HUES64 (cell line): ENCODE results near the gene TYSND1.
"Not testable (repeated sequence)": the region's sequence is repeated elsewhere in the genome, so short reads cannot be mapped to it uniquely, and the experiment has no call there.

Experiments used
- H3K27ac ChIP-seq: 2 replicates; pipeline ENCODE4 v1.7.0; 2013; ENCODE audit warnings: low read depth, low read length, inconsistent platforms
- H3K27me3 ChIP-seq: 2 replicates; pipeline ENCODE4 v1.6.1; 2013; ENCODE audit warnings: mild to moderate bottlenecking, low read length; ENCODE audit not compliant: insufficient read depth
- H3K36me3 ChIP-seq: 2 replicates; pipeline ENCODE4 v1.6.1; 2013; ENCODE audit warnings: mild to moderate bottlenecking, low read length; ENCODE audit not compliant: insufficient read depth
- H3K4me1 ChIP-seq: 2 replicates; pipeline ENCODE4 v1.6.1; 2013; ENCODE audit warnings: mild to moderate bottlenecking, low read length, moderate library complexity; ENCODE audit not compliant: insufficient read depth
- H3K4me3 ChIP-seq: 2 replicates; pipeline ENCODE4 v1.5.1; 2013; ENCODE audit warnings: mild to moderate bottlenecking, low read length, moderate library complexity
- H3K9ac ChIP-seq: 2 replicates; pipeline ENCODE4 v1.6.1; 2013; ENCODE audit warnings: mild to moderate bottlenecking, low read depth, low read length
- H3K9me3 ChIP-seq: 2 replicates; pipeline ENCODE4 v1.6.1; 2013; ENCODE audit warnings: low read depth, low read length; ENCODE audit not compliant: insufficient read depth
- WGBS: fragments of 150-250, 120-280 bp; methylation state at CpG from one replicate; pipeline ENCODE4 v1.1.7; 2013; ENCODE audit warnings: missing lambda C conversion rate; 5-methylcytosine and 5-hydroxymethylcytosine counted together

TYSND1 gene

DNA sequence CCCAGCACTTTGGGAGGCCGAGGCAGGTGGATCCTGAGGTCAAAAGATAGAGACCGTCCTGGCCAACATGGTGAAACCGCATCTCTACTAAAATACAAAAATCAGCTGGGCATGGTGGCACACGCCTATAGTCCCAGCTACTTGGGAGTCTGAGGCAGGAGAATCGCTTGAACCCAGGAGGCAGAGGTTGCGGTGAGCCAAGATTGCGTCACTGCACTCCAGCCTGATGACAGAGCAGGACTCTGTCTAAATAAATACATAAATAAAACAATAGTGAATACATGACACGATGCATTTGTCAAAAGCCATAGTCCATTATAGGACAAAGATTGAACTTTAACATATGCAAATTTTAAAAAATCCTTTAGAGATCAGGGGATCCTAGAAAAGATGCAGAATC lies 32.7 kb upstream of the TYSND1 start:
- WGBS = 91% methylated on average over 7 of the region's 8 CpGs
- not testable (repeated sequence) for H3K27ac ChIP-seq, H3K4me3 ChIP-seq, H3K9me3 ChIP-seq, H3K36me3 ChIP-seq, H3K4me1 ChIP-seq, H3K9ac ChIP-seq, H3K27me3 ChIP-seq

DNA sequence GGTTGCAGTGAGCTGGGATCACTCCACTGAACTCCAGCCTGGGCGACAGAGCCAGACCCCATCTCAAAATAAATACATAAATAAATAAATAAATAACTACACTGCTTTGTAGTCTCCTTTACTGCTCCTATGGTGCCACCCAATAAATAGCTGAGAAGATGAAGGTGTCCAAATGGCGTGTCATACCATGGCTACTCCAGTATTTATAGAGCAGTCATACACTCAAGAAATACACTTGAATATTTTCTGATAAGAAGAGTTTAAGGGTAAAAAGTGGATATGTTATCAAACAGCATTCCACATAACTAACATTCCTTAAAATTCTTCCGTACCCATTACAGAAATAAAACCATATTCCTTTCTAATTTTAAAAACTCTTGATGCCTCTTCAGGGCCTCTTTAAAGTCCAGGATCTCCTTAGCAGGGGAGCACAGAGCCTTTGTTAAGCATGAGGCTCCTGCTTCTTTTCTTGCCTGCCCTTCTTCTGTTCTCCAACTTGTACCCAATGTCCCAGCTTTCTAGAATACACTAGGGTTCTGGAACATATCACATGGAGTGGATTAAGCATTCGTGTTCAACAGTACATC lies 31.7 kb upstream of the TYSND1 start:
- no peaks in the 10 kb centered on the region for H3K36me3 ChIP-seq
- H3K4me3 ChIP-seq = no peak overlapping the region
- H3K27me3 ChIP-seq = peaks cover 2% of the 10 kb centered on the region; the same call in 1 of the 2 replicates
- peaks cover 4% of the 10 kb centered on the region; the same call in 1 of the 2 replicates for H3K9me3 ChIP-seq
- WGBS = 97% methylated on average over 2 of the region's 4 CpGs
- H3K9ac ChIP-seq = no peak overlapping the region
- no peaks in the 10 kb centered on the region for H3K4me1 ChIP-seq
- no peak overlapping the region for H3K27ac ChIP-seq

DNA sequence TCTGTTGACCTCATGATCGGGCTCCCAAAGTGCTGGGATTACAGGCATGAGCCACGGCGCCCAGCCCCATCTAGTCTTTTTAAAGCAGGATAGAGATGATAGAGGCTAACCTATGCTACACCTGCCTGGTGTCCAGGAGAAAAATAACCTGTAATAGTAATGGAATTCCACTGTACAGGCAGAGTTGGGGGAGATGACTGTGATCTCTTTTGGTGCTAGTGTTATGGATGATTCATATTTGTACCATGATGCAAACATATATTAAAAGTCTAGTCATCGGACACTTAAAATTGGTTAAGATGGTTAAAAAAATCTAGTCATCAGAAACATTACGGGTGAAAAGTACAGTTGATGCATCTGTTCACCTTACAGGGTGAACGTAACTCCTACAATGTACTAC lies 29.9 kb upstream of the TYSND1 start:
- Histone ChIP-seq H3K36me3 (no peaks in the 10 kb centered on the region), H3K9ac (no peak overlapping the region), H3K9me3 (peaks cover 4% of the 10 kb centered on the region; the same call in 1 of the 2 replicates), H3K27me3 (no peaks in the 10 kb centered on the region), H3K4me3 (no peak overlapping the region), H3K4me1 (no peaks in the 10 kb centered on the region), H3K27ac (no peak overlapping the region)
- 74% methylated on average over 5 of the region's 6 CpGs for WGBS

DNA sequence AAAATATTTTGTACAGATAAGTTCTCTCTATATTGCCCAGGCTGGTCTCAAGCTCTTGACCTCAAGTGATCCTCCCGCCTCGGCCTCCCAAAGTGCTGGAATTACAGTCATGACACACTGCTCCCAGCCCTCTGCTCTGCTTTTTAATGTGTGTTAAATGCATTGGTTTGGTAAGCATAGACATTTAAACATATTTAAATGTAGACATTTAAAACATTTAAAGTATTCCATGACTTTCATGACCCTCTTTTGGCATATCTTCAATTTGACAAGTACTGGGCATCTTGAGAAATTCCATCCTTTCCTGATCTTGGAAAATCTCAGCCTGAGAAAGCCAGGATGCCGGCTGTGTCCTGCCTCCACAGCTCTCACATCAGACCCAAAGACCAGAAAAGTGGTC lies 29.0 kb upstream of the TYSND1 start:
- Histone ChIP-seq H3K9ac (no peak overlapping the region), H3K4me3 (no peak overlapping the region), H3K27me3 (no peaks in the 10 kb centered on the region), H3K27ac (no peak overlapping the region), H3K36me3 (no peaks in the 10 kb centered on the region), H3K4me1 (no peaks in the 10 kb centered on the region), H3K9me3 (peaks cover 4% of the 10 kb centered on the region; the same call in 1 of the 2 replicates)
- WGBS = 98% methylated on average over 3 of the region's 3 CpGs

DNA sequence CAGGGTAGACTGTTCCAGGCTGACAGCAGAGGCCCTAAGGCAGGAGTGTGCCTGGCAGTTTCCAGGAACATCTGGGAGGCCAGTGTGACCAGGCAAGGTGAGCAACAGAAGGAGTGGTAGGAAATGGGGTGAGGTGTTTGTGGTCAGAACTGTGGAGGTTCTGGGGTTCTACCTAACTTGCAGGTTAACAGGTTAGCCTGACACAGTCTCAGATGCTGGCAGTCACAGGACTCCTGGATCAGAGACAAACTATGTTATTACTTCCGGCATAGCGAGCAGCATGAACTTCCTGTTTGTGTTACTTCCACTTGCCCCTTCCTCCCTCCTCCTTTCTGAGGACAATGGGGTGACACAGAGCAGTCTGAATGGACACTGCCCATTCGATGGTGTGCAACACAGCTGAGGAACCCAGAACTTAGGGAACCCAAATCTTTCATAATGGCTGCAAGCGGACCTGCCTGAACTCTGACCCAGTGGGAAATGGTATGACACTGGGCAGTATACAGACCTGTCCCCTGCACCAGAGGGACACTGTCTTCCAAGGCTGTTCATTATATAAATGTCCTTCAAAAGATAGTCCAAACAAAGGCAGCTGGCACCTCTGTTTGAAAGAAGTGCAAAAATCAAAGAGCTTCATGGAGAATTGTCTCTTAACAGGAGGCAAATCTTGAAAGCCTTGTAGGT lies 27.7 kb upstream of the TYSND1 start:
- Histone ChIP-seq H3K4me3 (no peak overlapping the region), H3K27ac (no peak overlapping the region), H3K9ac (no peak overlapping the region), H3K36me3 (no peaks in the 10 kb centered on the region), H3K4me1 (peaks cover 3% of the 10 kb centered on the region), H3K27me3 (no peaks in the 10 kb centered on the region), H3K9me3 (no peaks in the 10 kb centered on the region)
- WGBS = 83% methylated on average over 4 of the region's 4 CpGs

DNA sequence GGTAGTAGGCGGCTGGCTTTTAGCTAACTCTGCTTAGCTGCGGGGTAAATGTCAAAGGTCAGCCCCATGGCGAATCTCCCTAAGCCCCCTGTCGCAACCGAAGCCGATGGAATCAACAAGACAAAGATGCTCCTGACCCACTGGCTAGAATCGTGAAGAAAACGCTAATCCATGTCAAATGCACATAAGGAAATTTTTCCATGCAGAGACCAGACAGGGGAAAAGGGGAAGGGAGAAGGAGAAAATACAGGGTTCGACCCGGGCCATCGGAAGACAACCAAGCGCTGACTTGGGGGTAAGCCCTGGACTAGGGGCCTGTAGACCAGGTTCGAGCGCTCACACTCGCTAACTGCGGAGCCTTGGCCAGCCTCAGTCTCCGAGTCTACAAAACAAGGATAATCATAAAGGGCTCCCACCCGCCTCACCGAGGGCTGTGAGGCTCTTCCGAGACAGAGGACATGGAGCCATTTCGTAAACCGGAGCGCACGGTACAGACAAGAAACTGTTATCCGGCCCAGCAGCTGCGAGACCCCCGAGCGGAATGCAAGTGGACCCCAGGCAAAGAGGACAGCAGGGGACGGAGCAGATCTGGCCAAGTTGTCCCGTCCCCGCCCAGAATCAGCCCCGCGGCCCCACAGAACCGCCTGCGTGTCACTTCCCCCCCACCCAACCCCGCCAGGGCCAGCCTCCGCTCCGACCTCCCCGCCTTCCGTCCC lies 23.3 kb upstream of the TYSND1 start:
- WGBS = under 1% methylated on average over 40 of the region's 40 CpGs
- Histone ChIP-seq H3K9me3 (no peaks in the 10 kb centered on the region), H3K36me3 (peaks cover 26% of the 10 kb centered on the region), H3K4me1 (peaks cover 7% of the 10 kb centered on the region), H3K27ac (peak overlapping the region; percentile 75), H3K4me3 (peak overlapping the region; percentile 98), H3K27me3 (no peaks in the 10 kb centered on the region), H3K9ac (peak overlapping the region; percentile 92)

DNA sequence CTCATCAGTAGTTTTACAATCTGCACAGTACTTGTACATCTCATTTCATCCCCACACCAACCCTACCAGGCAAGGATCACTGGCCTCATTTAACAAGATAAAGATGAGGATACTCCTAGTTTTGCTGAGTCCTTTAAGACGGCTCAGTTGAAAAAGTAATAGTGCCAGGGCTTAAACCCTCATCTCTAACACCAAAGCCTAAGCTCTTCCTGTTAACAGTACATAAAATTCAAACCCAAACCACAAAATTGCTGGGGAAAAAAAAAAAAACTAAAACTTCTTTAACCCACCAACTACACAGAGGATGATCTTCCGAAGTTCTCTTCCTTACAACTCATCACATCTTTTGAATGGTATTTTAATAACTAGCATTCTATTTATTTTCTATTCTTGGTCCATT lies 22.5 kb upstream of the TYSND1 start:
- Histone ChIP-seq H3K4me1 (peaks cover 7% of the 10 kb centered on the region), H3K9ac (peak overlapping the region; percentile 92; the same call in 1 of the 2 replicates), H3K4me3 (peak overlapping the region; percentile 98), H3K9me3 (no peaks in the 10 kb centered on the region), H3K27ac (no peak overlapping the region), H3K27me3 (no peaks in the 10 kb centered on the region), H3K36me3 (peaks cover 26% of the 10 kb centered on the region)
- whole genome bisulfite sequencing = 73% methylated on average over 1 of the region's 2 CpGs

DNA sequence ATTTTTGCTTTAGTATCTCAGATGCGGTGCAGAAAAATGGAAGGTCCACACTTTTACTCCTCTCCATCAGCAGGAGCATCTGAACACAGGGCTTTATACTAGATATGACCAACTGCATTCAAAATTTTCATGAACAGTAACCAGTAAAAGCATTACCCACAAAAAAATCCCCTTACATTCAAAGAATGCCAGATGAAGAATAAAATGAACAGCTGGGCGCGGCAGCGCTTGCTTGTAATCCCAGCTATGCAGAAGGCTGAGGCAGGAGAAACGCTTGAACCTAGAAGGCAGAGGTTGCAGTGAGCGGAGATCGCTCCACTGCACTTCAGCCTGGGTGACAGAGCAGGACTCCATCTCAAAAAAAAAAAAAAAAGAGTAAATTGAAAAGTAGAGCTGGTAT lies 20.7 kb upstream of the TYSND1 start:
- no peak overlapping the region for H3K4me3 ChIP-seq
- H3K4me1 ChIP-seq = peaks cover 15% of the 10 kb centered on the region
- peaks cover 29% of the 10 kb centered on the region for H3K36me3 ChIP-seq
- WGBS = 98% methylated on average over 7 of the region's 7 CpGs
- H3K27me3 ChIP-seq = no peaks in the 10 kb centered on the region
- no peak overlapping the region for H3K27ac ChIP-seq
- H3K9ac ChIP-seq = no peak overlapping the region
- H3K9me3 ChIP-seq = no peaks in the 10 kb centered on the region

DNA sequence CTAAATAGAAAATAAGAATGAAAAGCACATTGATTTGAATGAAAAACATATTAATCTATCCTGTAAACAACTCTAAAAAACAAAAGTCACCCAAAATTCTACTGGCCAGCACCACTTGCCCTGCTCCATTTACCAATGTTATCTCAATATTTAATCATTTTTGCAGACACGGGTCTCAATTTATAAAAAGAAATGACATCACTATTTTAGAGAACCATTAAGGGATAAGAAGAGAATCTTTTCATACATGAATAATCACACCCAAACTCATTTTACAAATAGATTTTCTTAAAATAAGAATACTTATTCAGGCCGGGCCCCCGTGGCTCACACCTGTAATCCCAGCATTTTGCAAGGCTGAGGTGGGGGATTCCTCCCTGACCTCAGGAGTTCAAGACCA lies 19.9 kb upstream of the TYSND1 start:
- Histone ChIP-seq H3K36me3 (peaks cover 33% of the 10 kb centered on the region), H3K9me3 (no peaks in the 10 kb centered on the region), H3K4me1 (peaks cover 15% of the 10 kb centered on the region), H3K27me3 (no peaks in the 10 kb centered on the region), H3K27ac (no peak overlapping the region), H3K4me3 (no peak overlapping the region), H3K9ac (no peak overlapping the region)
- WGBS = 94% methylated on average over 3 of the region's 3 CpGs

DNA sequence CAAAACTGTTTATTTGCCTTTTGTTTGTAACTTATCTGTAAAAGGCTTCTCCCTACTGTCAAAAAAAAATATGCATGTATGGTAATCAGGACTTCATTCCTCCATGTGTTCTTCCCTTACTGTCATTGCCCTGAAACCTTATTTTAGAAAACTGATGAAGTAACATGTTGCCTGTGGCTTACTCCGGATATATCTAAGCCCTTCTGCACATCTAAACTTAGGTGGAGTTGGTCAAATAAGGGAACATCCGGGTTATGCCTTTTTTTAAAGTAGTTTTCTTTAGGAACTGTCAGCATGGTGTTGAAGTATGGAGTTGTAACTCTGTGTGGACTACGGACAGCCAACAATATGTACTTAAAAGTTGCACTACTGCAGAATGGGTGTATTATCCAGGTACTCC lies 17.7 kb upstream of the TYSND1 start:
- H3K36me3 ChIP-seq = peaks cover 55% of the 10 kb centered on the region
- WGBS = 97% methylated on average over 3 of the region's 3 CpGs
- peaks cover 12% of the 10 kb centered on the region for H3K4me1 ChIP-seq

DNA sequence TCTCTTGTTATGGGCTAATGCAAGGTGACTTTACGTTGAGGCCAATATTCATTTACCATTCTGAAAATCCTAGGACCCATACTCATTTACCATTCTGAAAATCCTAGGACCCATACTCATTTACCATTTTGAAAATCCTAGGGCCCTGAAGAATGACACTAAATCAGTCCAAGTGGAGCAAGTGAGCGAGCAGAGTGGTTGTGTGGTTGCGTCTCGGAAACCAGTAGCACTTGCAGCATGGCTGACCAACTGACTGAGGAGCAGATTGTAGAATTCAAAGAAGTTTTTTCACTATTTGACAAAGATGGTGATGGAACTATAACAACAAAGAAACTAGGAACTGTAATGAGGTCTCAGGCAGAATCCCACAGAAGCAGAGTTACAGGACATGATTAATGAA lies 16.9 kb upstream of the TYSND1 start:
- Histone ChIP-seq H3K9me3 (no peaks in the 10 kb centered on the region), H3K27ac (no peak overlapping the region), H3K9ac (no peak overlapping the region), H3K4me3 (no peak overlapping the region), H3K27me3 (no peaks in the 10 kb centered on the region), H3K36me3 (peaks cover 63% of the 10 kb centered on the region), H3K4me1 (peaks cover 9% of the 10 kb centered on the region)
- WGBS = 94% methylated on average over 4 of the region's 4 CpGs

More for the DNA sequence above, 17.7 kb upstream of the TYSND1 start:
- H3K9ac ChIP-seq = no peak overlapping the region
- no peak overlapping the region for H3K4me3 ChIP-seq
- no peaks in the 10 kb centered on the region for H3K9me3 ChIP-seq
- H3K27me3 ChIP-seq = no peaks in the 10 kb centered on the region
- H3K27ac ChIP-seq = no peak overlapping the region
